ENCODE results near the gene UBE2D1.

UBE2D1 gene

DNA sequence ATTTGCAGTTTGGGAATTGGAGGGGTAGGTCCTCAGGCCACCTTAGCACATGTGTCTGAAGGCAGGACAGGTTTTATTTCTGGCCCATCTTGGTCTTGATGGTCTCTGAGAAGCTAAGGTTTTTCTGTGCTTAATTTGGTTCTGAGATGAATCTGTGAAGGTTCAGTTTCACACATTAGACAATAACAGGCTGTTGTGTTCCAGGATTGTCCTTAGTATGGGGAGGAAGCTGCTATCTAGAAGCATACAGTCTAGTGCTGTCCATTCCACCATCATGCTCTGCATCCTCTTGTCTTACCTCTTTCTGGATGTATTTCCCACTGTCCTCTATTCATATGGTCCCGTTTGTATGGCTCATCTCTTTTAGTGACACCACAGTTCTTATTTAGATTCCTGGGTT lies 7.1 kb downstream of the UBE2D1 start:
- no peak for DNase-seq

DNA sequence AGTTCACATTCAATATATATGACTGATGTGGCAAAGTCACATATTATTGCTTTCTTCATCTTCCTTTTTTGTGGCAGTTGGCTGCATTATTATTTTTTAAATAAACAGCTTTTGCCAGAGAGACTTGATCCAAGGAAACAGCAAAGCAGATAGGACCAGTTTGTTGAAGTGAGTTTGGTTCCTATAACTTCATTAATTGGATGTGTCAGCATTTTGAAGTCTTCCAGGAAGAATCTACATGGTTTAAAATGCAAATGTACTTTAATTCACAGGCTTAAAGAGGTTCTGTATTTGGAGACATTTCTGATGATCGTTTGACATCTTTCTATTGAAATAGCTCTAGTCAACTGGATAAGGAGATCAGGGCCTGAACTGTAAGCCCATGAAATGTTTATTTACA lies 13.2 kb downstream of the UBE2D1 start:
- DNase-seq: no peak

DNA sequence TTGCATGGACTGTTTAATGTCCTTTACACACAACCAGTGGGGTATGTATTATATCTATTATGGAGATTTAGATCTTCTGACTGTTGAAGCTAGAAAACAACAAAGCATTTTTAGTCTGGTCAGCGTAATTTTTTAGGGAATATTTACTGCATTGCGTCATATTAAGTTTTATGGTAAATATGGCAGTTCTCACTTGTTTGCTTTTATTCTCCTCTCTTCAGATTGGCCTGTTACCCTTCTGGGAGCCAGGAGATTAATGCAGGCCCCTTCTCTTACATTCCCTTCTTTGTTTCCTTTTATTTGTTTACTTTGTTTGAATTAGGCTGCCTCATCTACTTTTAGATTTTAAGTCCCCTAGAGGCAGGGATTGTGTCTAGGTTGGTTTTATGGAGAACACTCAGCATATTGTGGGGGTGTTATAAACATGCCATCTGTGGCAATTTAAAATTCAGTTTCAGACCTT lies 13.8 kb downstream of the UBE2D1 start:
- DNase-seq: no peak

DNA sequence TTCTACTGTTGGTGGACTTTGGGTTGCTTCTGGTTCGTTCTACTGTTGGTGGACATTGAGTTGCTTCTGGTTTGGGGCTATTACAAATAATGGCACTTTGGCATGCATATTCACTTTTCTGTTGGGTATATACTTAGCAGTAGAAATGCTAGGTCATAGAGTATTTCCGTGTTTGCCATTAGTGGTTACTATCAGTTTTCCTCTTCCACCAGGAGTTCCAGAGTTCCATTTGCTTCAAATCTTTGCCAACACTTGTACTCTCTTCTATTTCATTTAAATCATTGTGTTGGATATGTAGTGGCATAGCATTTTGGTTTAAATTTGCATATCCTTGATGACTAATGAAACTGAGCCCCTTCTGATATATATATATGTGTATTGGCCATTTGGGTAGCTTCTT lies 15.2 kb downstream of the UBE2D1 start:
- no peak for DNase-seq

DNA sequence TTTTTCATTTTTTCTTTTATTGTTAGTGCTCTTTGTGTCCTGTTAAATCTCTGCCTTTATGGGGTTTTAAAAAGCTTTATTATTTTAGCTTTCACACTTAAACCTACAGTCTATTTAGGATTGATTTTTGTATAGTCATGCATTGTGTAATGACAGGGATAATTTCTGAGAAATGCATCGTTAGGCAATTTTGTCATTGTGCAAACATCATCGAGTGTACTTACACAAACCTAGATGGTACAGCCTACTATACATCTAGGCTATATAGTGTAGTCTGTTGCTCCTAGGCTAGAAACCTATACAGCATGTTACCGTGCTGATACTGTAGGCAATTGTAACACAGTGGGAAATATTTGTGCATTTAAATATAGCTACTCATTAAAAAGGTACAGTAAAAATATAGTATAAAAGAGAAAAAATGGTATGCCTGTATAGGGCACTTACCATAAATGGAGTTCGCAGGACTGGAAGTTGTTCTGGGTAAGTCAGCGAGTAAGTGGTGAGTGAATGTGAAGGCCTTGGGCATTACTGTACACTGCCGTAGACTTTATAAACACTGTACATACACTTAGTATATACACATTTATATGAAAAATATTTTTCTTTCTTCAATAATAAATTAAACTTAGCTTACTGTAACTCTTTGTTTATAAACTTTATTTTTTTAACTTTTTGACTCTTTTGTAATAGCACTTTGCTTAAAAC lies 16.0 kb downstream of the UBE2D1 start:
- no peak for DNase-seq

DNA sequence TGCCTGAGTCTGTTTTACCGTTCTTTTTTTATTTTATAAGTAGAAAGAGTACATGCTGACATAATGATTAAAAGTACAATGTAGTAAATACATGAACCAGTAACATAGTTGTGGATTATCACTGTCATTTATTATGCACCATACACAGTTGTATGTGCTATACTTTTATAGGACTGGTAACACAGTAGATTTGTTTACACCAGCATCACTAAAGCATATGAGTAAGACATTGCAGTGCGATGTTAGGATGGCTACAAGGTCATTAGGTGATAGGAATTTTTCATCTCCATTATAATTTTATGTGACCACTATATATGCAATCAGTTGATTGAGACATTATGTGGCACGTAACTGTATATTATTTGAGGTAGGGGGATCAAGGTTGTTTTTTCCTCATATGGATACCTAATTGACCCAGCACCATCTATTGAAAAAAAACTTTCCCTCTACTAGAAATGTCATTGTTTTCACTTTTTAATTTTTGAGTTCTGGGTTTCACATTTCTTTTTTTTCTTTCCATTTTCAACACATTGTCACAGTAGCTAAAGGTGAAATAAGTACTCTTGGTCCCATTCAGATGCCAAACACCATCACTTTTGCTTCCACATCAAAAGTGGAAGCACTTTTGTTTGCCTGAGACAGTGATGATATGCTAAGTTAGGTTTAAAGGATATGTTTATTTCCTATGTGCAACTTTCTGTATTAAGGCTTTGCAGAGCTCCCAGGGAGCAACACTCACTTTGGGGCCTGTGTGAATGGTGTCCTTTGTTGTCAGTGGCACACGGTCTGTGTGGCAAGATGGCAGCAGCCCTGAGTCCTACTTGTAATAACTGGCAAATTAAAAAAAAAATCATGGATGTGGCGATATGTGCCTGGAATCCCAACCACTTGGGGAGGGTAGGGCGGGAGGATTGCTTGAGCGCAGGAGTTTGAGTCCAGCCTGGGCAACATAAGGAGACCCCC lies 17.1 kb downstream of the UBE2D1 start:
- DNase-seq: no peak

DNA sequence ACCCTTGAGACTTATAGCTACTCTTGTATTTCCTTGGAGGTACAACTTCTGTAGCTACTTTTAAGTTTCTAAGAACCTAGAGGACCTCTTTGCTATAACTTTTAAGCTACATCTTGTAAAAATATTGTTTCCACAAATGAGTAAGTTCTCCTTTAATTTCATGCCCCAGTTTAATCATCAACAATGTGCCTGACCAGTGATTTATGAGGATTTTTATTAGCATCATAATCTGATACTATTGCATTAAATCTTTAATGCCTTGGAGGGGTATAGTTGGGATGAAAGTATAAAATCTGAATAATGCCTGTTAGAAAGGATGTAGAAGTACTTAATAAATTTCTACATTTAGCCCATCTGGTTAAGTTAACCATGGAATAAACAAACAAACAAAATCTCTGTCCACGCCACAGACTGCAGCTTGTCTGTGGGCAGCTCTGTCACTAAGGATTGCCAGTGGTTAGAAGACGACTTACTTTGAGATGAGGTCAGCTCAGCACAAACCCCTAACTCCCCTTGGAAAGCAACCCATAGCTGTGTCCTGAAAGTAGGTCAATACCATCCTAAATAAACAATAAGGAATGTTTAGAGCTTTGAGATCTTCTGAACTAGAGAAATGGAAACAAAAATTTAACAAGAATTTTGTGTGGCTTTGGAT lies 18.3 kb downstream of the UBE2D1 start:
- no peak for DNase-seq

DNA sequence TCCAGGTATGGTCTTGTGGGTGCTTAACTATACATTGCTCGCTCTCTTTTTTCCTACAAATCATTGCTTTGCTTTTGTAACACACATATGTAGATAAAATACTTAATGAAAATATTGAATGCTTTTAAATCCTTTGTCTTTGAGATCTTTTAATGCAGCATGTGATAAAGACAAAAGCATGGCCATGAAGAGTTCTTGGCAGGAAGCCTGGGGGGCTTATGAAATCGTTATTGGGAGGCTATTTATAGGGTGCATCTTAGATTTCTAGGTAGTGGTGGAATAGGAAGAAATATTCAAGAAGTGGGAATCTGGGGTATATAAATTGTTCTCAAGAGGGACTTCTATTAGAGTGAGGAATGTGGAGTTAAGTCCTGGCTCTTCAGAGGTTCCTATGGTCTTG lies 21.9 kb downstream of the UBE2D1 start:
- DNase-seq: no peak

DNA sequence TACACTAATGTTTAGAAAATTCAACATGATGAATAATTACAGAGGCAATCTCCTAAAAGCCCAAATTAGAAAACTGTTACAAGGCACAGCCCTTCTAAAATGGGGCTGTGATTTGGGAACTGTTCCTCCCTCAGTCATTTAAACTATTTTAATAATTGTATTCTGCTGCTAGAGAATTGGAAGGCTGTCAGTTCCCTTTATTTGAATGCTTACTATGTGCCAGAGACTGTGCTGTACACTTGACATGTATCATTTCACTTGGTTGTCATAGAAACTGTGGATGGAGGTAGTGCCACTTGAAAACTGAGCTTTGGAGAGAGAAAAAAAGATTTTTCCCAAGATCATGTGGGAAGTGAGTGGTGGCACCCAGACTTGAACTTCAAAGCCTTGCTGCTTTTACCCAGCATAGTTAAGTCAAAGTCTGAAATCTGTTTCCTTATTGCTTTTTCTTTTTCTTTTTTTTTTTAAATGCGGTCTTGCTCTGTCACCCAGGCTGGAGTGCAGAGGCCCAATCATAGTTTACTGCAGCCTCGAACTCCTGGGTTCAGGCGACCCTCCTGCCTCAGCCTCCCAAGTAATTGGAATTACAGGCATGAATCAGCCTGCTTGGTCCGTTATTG lies 23.6 kb downstream of the UBE2D1 start:
- no peak for DNase-seq

DNA sequence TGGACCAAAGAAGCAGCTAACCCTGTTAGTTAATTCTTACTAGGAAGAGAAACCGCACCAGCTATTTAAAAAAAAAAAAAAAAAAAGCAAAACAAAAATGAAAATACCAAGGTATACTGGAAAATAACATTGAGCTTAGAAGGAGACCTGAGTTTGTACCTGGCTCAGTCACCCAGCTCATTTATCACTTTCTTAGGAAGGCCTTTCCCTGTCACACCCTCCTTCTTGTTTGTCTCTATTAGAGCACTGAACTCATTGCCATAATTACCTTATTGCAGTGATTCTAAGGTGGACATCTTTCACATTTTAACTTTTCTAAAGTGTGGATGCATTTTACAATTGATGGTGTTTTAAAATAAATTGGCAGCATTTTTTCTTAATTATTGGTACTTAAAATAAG lies 24.1 kb downstream of the UBE2D1 start:
- DNase-seq: no peak

DNA sequence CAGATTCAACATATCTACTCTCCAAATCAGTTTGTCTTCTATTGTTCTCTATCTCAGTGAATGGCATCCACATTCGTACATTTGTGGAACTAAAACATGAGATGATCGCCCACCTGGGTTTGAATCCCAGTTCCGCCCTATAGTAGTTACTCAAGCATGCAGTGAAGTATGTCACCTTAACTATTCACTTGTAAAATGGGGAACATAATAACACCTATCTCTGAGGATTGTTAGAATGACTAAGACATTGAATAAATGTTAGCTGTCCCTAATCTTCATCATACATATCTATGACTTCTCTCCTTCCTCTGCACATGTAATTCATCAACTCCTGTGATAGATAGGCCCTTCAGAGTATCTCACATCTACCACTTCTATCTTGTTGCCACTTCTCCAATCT lies 24.7 kb downstream of the UBE2D1 start:
- DNase-seq: no peak

DNA sequence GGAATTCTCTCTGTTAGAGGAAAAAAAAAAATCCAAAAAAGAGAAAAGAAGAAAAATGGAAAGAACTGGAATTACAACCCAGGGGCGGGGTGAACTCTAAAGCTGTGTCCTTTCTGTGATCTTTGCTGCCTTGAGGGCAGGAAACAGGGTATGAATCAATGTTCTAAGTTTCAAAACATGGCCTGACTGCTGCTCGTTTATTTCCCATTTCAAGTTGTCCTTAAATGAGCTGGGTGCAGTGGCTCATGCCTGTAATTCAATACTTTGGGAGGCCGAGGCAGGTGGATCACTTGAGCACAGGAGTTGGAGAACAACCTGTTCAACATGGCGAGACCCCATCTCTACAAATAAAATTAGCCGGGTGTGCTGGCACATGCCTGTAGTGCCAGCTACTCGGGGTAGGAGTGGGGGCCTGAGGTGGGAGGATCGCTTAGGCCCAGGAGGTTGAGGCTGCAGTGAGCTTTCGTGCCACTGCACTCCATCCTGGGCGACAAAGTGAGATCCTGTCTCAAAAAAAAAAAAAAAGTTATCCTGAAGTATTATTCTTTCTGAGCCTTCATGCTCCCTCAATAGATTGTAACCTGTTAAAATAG lies 25.7 kb downstream of the UBE2D1 start:
- DNase-seq: no peak

DNA sequence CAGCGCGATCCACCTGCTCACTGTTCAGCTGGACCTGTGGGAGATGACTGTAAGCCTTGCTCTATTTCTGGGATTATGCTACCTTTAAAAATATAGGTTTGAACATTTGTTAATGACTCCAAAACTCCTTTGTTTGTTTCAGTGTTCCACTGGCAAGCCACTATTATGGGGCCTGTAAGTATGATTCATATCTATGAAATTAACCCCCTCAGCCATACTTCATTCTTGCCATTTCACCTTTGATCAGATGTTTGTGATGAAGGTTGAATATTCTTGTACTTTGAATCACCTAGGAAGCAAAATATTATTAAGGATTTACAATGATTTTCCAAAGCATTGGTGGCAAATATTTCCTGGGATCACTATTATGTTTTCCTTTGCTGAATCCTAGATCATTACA lies 26.5 kb downstream of the UBE2D1 start:
- no peak for DNase-seq

DNA sequence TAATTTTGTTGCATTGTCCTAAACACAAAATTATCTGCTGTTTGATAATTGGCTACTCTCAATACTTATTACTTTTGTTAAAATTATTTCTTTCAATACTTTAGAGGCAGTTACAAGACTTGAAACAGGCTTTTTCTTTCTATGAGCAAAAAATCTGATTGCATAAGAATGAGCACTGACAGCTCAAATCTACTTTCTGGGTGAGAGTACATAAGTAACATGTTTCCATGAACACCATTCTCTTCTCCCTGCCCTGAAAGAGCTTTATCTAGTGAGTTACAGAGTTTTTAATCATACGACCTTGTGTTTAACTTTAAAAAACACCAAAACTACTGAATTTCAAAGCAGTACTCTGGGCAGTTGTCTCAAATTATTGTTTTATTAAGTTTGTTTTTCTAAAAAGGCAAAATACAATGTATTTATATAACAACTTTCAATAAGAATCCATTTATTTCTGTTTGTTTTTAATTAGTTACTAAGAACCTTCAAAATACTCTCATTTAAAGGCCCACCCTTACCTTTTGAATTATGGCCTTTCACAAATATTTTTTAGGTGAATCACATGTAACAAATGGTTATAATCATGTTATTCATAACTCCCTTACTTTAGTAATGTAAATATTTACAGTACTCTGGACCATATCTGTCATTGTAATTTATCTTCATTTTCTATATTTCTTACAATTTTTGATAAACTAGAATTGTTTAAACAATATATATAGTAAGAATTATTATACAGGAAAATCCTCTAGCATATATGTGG lies 27.4 kb downstream of the UBE2D1 start:
- no peak for DNase-seq

DNA sequence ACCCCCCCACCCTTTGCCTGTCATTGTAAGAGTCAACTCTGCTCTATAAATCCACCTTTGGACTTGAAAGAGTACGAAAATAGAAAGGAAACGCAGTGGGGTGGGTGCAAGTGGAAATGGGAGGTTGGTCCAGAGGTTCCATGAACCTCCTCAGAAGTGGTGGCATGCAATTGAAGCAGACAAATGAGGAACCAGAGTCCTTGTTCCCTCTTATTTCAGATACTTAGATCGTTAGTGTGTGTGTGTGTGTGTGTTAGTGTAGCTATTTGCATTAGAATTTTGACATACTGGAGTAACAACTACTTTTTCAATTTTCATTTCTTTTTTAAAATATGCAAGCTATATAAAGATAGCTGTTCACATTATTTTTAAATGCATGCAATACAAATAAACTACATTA lies 32.3 kb downstream of the UBE2D1 start:
- DNase-seq: no peak

DNA sequence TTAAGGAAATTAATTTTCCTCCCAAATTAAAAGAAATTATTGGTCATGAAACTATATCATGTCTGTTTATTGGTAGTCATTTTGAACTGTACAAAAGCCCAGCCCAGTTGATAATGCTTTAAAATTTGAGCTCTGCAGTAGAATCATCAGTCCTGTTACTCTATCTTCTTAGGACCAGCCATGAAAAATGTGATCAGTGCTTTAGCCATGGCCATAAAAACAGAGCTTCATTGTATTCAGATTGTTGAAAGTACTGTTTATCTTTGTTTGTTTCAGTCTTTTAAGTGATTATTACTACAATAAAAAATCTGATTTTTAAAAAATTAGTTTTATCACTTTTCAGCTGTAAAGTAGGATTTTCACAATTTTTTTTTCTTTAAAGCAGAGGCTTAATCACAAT lies 36.7 kb downstream of the UBE2D1 start:
- DNase-seq: no peak

DNA sequence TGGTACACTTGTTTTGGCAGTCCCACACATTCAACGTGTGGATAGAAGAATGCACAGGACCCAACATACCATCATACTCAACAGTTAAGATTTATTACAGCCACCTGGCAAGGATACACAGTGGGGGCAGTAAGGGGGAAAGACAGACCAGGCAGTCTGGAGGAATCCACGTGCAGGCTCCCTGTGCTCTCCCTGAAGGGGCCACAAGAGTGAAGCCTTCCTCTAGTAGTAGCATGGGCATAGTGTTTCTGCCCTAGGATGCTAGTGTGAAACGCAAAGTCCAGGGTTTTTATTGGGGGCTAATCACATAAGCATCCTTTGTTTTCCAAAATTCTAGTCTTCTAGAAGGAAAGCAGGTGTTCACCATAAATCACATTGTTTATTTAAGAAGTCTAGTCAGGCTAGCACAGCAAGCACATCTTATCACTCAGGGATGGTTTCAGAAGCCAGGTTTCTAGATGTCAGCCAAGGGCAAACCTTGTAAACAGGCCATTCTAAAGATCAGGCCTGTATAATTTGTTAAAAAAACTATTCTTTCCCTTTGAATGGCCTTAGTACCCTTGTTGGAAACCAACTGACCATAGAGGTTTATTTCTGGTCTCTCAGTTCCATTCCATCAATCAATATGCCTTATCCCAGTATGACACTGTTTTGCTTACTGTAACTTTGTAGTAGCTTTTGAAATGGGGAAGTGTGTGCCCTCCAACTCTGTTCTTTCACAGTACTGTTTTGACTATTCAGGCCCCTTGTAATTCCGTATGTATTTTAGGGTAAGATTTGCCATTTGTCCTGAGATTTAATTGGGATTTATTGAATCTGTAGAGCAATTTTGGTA lies 38.0 kb downstream of the UBE2D1 start:
- DNase-seq: no peak

DNA sequence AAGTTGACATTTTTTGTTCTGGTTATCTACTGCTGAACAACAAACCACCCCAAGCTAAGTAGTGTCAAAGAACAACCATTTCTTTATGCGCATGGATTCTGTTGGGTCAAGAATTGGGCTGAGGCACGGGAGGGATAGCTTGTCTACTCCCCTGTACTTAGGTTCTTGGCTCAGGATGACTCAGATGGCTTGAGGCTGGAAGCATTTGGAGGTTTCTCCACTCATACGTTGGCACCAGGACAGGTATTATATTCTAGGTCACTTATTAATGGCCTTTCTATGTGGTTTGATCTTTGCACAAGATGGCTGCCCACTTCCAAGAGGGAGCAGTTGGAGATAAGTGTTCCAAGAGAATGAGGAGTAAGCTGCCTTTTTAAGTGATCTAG lies 38.6 kb downstream of the UBE2D1 start:
- no peak for DNase-seq

DNA sequence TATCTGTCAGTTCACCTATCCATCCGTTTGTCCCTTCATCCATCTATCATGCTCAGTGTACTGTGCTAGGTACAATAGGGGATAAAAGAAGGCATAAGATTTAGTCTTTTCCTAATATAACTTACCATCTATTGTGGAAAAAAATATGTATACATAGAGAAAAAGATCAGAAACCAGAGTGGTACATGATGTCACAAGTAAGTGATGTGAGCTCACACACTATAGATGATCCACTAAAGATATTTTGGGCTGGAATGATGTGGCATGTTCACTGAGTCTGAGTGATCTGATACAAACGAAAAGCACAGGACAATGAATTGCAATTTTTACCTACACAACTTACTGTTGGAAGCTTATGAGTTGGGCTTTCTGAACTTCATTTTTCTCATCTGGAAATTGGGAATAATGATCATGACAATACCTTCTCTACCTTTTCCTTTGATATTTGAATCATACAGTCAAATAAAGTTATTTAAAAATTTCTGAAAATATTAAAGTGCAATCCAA lies 47.7 kb downstream of the UBE2D1 start:
- no peak for DNase-seq

DNA sequence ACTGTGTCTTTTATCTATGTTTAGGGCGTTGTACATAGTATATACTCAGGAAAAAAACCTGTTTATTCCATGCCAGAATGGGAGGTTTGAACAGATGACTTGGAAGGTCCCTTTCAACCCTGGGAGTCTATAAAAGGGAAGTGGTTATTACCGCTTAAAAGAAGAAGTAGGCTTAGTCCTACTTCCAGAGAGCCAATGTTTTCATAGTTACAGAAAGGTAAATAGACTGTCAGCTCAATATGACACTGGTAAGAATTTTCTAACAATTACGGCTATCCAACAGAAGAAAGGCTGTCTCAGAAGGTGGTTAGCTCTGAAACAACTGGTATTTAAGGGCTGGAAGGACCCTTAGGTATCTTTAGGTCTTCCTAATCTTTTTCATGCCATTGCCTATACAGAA lies 49.3 kb downstream of the UBE2D1 start:
- DNase-seq: no peak

DNA sequence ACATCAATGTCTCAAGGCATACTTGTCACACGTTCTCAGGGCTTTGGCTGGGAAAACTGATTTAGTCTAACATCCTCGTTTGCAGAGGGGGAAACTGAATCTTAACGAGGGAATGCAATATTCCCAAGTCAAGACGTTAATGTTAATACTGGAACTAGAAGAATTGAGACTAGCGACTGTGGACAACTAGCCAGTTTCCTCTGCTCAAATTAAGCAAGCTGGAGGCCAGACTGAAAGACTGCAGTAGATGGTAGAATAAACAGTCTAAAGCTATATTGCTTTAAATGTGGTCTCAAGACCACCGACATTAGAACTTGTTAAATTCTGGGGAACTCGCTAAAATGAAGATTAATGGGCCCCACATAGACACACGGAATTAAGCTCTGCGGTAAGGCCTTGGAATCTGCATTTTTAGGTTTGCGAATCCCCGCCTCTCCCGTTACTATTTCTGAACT lies 49.8 kb downstream of the UBE2D1 start:
- no peak for DNase-seq
